ENCODE measurements around the gene EYA4.

EYA4 gene

DNA sequence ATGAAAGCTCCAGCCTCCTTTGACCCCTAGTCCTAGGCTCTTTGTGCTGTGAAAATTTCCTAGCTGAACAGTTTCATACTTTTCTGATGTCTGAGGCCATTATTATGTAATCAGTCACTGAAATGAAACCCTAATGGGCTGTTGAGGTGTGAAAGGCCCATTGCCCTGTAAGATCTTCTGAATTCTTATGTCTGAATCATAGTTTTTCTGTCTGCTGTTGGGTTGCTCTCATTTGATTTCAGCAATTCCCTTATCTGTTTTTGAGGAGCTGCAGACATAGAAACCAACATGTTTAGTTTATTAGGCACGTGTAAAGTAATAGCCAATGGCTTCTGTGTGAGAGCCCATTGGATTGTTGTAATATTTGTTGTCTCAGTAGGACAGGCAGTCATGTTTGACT lies 118.1 kb downstream of the EYA4 start:
- Histone ChIP-seq H3K4me1 (ENCODE audit: control insufficient read depth in 5 of 5, insufficient read depth in 5 of 5, low read length in 5 of 5) (no peaks in the 10 kb centered on the region), H3K9ac (ENCODE audit: low read length in 5 of 5) (no peak overlapping the region), H3K27me3 (ENCODE audit: control insufficient read depth in 5 of 5, insufficient read depth in 4 of 5, low read length in 5 of 5) (no peaks in the 10 kb centered on the region), H3K36me3 (ENCODE audit: control insufficient read depth in 5 of 5, insufficient read depth in 5 of 5, low read length in 5 of 5) (no peaks in the 10 kb centered on the region), H3K4me3 (ENCODE audit: low read depth in 1 of 5, low read length in 5 of 5) (no peak overlapping the region), H3K27ac (ENCODE audit: low read depth, low read length) (no peak overlapping the region), H3K9me3 (ENCODE audit: control insufficient read depth in 5 of 5, low read length in 5 of 5) (no peaks in the 10 kb centered on the region)

DNA sequence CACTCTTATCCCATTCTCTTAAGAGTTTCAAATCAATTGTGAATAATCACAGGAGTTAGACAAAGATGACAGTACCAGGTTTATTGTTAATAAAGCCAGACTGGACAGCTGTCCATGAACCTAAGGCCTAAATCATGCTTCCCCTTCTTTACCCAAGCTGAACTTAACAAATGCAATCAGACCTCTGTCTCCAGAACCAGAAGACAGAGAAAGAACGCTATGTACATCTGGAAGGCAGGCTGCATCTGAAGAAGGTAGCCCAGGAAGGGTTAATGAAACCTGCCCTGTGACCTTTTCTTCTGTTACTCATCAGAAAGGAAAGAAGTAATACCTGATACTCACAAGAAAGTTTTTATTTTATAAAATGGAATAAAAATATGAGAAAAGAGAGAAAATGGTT lies 118.6 kb downstream of the EYA4 start:
- Histone ChIP-seq H3K27ac (ENCODE audit: low read depth, low read length) (no peak overlapping the region), H3K9ac (ENCODE audit: low read length in 5 of 5) (no peak overlapping the region), H3K36me3 (ENCODE audit: control insufficient read depth in 5 of 5, insufficient read depth in 5 of 5, low read length in 5 of 5) (no peaks in the 10 kb centered on the region), H3K4me3 (ENCODE audit: low read depth in 1 of 5, low read length in 5 of 5) (no peak overlapping the region), H3K27me3 (ENCODE audit: control insufficient read depth in 5 of 5, insufficient read depth in 4 of 5, low read length in 5 of 5) (no peaks in the 10 kb centered on the region), H3K9me3 (ENCODE audit: control insufficient read depth in 5 of 5, low read length in 5 of 5) (no peaks in the 10 kb centered on the region), H3K4me1 (ENCODE audit: control insufficient read depth in 5 of 5, insufficient read depth in 5 of 5, low read length in 5 of 5) (no peaks in the 10 kb centered on the region)

DNA sequence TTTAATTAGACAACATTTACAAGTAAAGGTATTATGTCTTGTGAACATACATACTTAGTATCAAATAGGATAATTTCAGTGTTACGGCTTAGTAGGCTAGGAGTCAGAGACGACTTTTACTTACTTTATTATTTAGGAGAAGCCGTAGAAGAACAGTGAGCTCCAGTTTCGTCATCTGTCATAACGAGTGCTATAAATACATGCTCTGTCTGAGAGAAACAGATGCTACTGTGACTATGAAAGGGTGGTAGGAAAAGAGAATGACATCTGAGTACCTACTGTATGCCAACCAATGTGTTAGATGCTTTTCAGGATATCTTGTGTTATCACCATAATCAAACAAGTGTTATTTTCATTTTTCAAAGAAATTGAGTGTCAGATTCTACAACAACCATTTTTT lies 119.0 kb downstream of the EYA4 start:
- no peak overlapping the region for H3K27ac ChIP-seq (ENCODE audit: low read depth, low read length)
- H3K27me3 ChIP-seq (ENCODE audit: control insufficient read depth in 5 of 5, insufficient read depth in 4 of 5, low read length in 5 of 5), result no peaks in the 10 kb centered on the region
- H3K4me1 ChIP-seq (ENCODE audit: control insufficient read depth in 5 of 5, insufficient read depth in 5 of 5, low read length in 5 of 5), result no peaks in the 10 kb centered on the region
- H3K4me3 ChIP-seq (ENCODE audit: low read depth in 1 of 5, low read length in 5 of 5), result no peak overlapping the region
- no peak overlapping the region for H3K9ac ChIP-seq (ENCODE audit: low read length in 5 of 5)
- H3K36me3 ChIP-seq (ENCODE audit: control insufficient read depth in 5 of 5, insufficient read depth in 5 of 5, low read length in 5 of 5), result no peaks in the 10 kb centered on the region
- no peaks in the 10 kb centered on the region for H3K9me3 ChIP-seq (ENCODE audit: control insufficient read depth in 5 of 5, low read length in 5 of 5)

GRCh38 chr6:133362813-133363212 lies 121.7 kb downstream of the EYA4 start:
- Histone ChIP-seq H3K9ac (ENCODE audit: low read length in 5 of 5) (no peak overlapping the region), H3K27me3 (ENCODE audit: control insufficient read depth in 5 of 5, insufficient read depth in 4 of 5, low read length in 5 of 5) (no peaks in the 10 kb centered on the region), H3K9me3 (ENCODE audit: control insufficient read depth in 5 of 5, low read length in 5 of 5) (no peaks in the 10 kb centered on the region), H3K4me1 (ENCODE audit: control insufficient read depth in 5 of 5, insufficient read depth in 5 of 5, low read length in 5 of 5) (no peaks in the 10 kb centered on the region), H3K36me3 (ENCODE audit: control insufficient read depth in 5 of 5, insufficient read depth in 5 of 5, low read length in 5 of 5) (no peaks in the 10 kb centered on the region), H3K27ac (ENCODE audit: low read depth, low read length) (no peak overlapping the region), H3K4me3 (ENCODE audit: low read depth in 1 of 5, low read length in 5 of 5) (no peak overlapping the region)

- Histone ChIP-seq H3K9ac (ENCODE audit: low read length in 5 of 5) (no peak overlapping the region), H3K4me3 (ENCODE audit: low read depth in 1 of 5, low read length in 5 of 5) (no peak overlapping the region), H3K27me3 (ENCODE audit: control insufficient read depth in 5 of 5, insufficient read depth in 4 of 5, low read length in 5 of 5) (peaks cover 0 to 6% (median 0%) of the 10 kb centered on the region in 5 donors), H3K27ac (ENCODE audit: low read depth, low read length) (no peak overlapping the region), H3K4me1 (ENCODE audit: control insufficient read depth in 5 of 5, insufficient read depth in 5 of 5, low read length in 5 of 5) (no peaks in the 10 kb centered on the region), H3K9me3 (ENCODE audit: control insufficient read depth in 5 of 5, low read length in 5 of 5) (no peaks in the 10 kb centered on the region), H3K36me3 (ENCODE audit: control insufficient read depth in 5 of 5, insufficient read depth in 5 of 5, low read length in 5 of 5) (no peaks in the 10 kb centered on the region)
These were observed 127.5 kb downstream of the EYA4 start for GRCh38 chr6:133368664-133369063.

- Histone ChIP-seq H3K36me3 (ENCODE audit: control insufficient read depth in 5 of 5, insufficient read depth in 5 of 5, low read length in 5 of 5) (no peaks in the 10 kb centered on the region), H3K9me3 (ENCODE audit: control insufficient read depth in 5 of 5, low read length in 5 of 5) (no peaks in the 10 kb centered on the region), H3K4me3 (ENCODE audit: low read depth in 1 of 5, low read length in 5 of 5) (no peak overlapping the region), H3K27ac (ENCODE audit: low read depth, low read length) (no peak overlapping the region), H3K27me3 (ENCODE audit: control insufficient read depth in 5 of 5, insufficient read depth in 4 of 5, low read length in 5 of 5) (peaks cover 0 to 6% (median 0%) of the 10 kb centered on the region in 5 donors), H3K9ac (ENCODE audit: low read length in 5 of 5) (no peak overlapping the region), H3K4me1 (ENCODE audit: control insufficient read depth in 5 of 5, insufficient read depth in 5 of 5, low read length in 5 of 5) (no peaks in the 10 kb centered on the region)
These were observed 128.7 kb downstream of the EYA4 start for GRCh38 chr6:133369773-133370272.

DNA sequence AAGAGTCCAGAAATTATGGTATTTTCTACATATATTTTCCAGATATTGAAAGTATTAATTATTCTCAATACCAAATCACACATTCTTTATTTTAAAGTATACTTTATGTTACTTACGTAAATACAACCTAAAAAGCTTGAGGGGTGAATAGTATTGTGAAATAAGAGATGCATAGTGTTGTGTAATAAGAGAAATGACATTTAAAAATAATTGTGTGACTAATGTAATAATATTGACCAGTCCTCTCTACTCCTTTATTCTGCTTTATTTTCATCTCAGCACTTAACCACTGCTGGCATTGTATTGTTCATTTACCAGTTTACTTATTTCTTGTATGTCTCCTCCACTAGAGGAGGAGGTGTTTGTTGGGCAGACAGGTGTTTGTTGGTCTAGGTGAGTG lies 135.6 kb downstream of the EYA4 start:
- Histone ChIP-seq H3K27me3 (ENCODE audit: control insufficient read depth in 5 of 5, insufficient read depth in 4 of 5, low read length in 5 of 5) (no peaks in the 10 kb centered on the region), H3K4me3 (ENCODE audit: low read depth in 1 of 5, low read length in 5 of 5) (no peak overlapping the region), H3K27ac (ENCODE audit: low read depth, low read length) (no peak overlapping the region), H3K4me1 (ENCODE audit: control insufficient read depth in 5 of 5, insufficient read depth in 5 of 5, low read length in 5 of 5) (no peaks in the 10 kb centered on the region), H3K9ac (ENCODE audit: low read length in 5 of 5) (no peak overlapping the region), H3K9me3 (ENCODE audit: control insufficient read depth in 5 of 5, low read length in 5 of 5) (no peaks in the 10 kb centered on the region), H3K36me3 (ENCODE audit: control insufficient read depth in 5 of 5, insufficient read depth in 5 of 5, low read length in 5 of 5) (no peaks in the 10 kb centered on the region)

- no peaks in the 10 kb centered on the region for H3K27me3 ChIP-seq (ENCODE audit: control insufficient read depth in 5 of 5, insufficient read depth in 4 of 5, low read length in 5 of 5)
- no peak overlapping the region for H3K9ac ChIP-seq (ENCODE audit: low read length in 5 of 5)
These were observed 136.1 kb downstream of the EYA4 start for GRCh38 chr6:133377219-133377618.

DNA sequence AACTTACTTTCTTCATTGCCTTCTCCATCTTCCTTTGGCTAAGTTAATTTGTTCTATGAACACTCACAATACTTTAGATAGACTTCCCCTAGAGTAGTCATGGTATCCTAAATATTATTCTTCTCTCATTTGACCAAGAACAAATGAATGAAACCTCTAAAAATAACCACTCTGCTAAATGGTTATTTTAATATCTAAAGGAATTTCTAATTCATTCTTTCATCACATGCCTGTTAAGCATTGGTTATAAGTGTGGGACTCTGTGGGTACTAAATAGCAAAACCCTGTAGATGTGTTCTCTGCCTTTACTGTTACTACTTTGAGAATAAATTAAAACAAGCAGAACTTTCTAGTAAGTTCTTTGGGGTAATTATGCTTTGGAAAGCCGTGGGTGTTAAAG lies 138.9 kb downstream of the EYA4 start:
- Histone ChIP-seq H3K27me3 (ENCODE audit: control insufficient read depth in 5 of 5, insufficient read depth in 4 of 5, low read length in 5 of 5) (peaks cover 0 to 2% (median 0%) of the 10 kb centered on the region in 5 donors), H3K4me1 (ENCODE audit: control insufficient read depth in 5 of 5, insufficient read depth in 5 of 5, low read length in 5 of 5) (no peaks in the 10 kb centered on the region), H3K27ac (ENCODE audit: low read depth, low read length) (no peak overlapping the region), H3K4me3 (ENCODE audit: low read depth in 1 of 5, low read length in 5 of 5) (no peak overlapping the region), H3K9me3 (ENCODE audit: control insufficient read depth in 5 of 5, low read length in 5 of 5) (no peaks in the 10 kb centered on the region), H3K36me3 (ENCODE audit: control insufficient read depth in 5 of 5, insufficient read depth in 5 of 5, low read length in 5 of 5) (no peaks in the 10 kb centered on the region), H3K9ac (ENCODE audit: low read length in 5 of 5) (no peak overlapping the region)

More at GRCh38 chr6:133377219-133377618, 136.1 kb downstream of the EYA4 start:
- Histone ChIP-seq H3K4me3 (ENCODE audit: low read depth in 1 of 5, low read length in 5 of 5) (no peak overlapping the region), H3K27ac (ENCODE audit: low read depth, low read length) (no peak overlapping the region), H3K4me1 (ENCODE audit: control insufficient read depth in 5 of 5, insufficient read depth in 5 of 5, low read length in 5 of 5) (no peaks in the 10 kb centered on the region), H3K36me3 (ENCODE audit: control insufficient read depth in 5 of 5, insufficient read depth in 5 of 5, low read length in 5 of 5) (no peaks in the 10 kb centered on the region), H3K9me3 (ENCODE audit: control insufficient read depth in 5 of 5, low read length in 5 of 5) (no peaks in the 10 kb centered on the region)

- Histone ChIP-seq H3K27me3 (ENCODE audit: control insufficient read depth in 5 of 5, insufficient read depth in 4 of 5, low read length in 5 of 5) (peaks cover 0 to 2% (median 0%) of the 10 kb centered on the region in 5 donors), H3K27ac (ENCODE audit: low read depth, low read length) (no peak overlapping the region), H3K9ac (ENCODE audit: low read length in 5 of 5) (no peak overlapping the region), H3K4me3 (ENCODE audit: low read depth in 1 of 5, low read length in 5 of 5) (no peak overlapping the region), H3K4me1 (ENCODE audit: control insufficient read depth in 5 of 5, insufficient read depth in 5 of 5, low read length in 5 of 5) (no peaks in the 10 kb centered on the region), H3K36me3 (ENCODE audit: control insufficient read depth in 5 of 5, insufficient read depth in 5 of 5, low read length in 5 of 5) (no peaks in the 10 kb centered on the region), H3K9me3 (ENCODE audit: control insufficient read depth in 5 of 5, low read length in 5 of 5) (no peaks in the 10 kb centered on the region)
These were observed 139.6 kb downstream of the EYA4 start for GRCh38 chr6:133380723-133381122.

GRCh38 chr6:133388731-133389130 lies 147.6 kb downstream of the EYA4 start:
- no peaks in the 10 kb centered on the region for H3K36me3 ChIP-seq (ENCODE audit: control insufficient read depth in 5 of 5, insufficient read depth in 5 of 5, low read length in 5 of 5)
- no peak overlapping the region for H3K9ac ChIP-seq (ENCODE audit: low read length in 5 of 5)
- no peaks in the 10 kb centered on the region for H3K9me3 ChIP-seq (ENCODE audit: control insufficient read depth in 5 of 5, low read length in 5 of 5)
- H3K4me3 ChIP-seq (ENCODE audit: low read depth in 1 of 5, low read length in 5 of 5), result no peak overlapping the region
- H3K4me1 ChIP-seq (ENCODE audit: control insufficient read depth in 5 of 5, insufficient read depth in 5 of 5, low read length in 5 of 5), result peaks cover 0 to 12% (median 1%) of the 10 kb centered on the region in 5 donors
- H3K27ac ChIP-seq (ENCODE audit: low read depth, low read length), result no peak overlapping the region
- H3K27me3 ChIP-seq (ENCODE audit: control insufficient read depth in 5 of 5, insufficient read depth in 4 of 5, low read length in 5 of 5), result peaks cover 0 to 7% (median 0%) of the 10 kb centered on the region in 5 donors

Measured in subcutaneous abdominal adipose tissue (tissue), 5 donors.